KBM-7 (cell line): ENCODE results near the gene CSGALNACT2.

Experiments
- DNase-seq: peaks from one replicate; pipeline ENCODE4 v3.0.0-alpha.2; 2015
- in situ Hi-C: fragments of 300-500 bp; cut with MboI; formaldehyde crosslinking; loops from 2 replicates; pipeline ENCODE4 v1.14.3; 2020; ENCODE audit warnings: low sequenced_read_pairs, low pct_unique_long_range_greater_than_20kb, mixed read lengths

The CSGALNACT2 gene

GRCh38 chr10:43206391-43207235, 68.4 kb downstream of the CSGALNACT2 start:
- no peak for DNase-seq
- in situ Hi-C loops, result no loop called here

GRCh38 chr10:43208147-43209073, 70.2 kb downstream of the CSGALNACT2 start:
- in situ Hi-C loops, result no loop called here
- DNase-seq, result no peak

- DNase-seq, result no peak
- in situ Hi-C loops, result no loop called here
Observed at GRCh38 chr10:43209074-43209455, 70.8 kb downstream of the CSGALNACT2 start.

GRCh38 chr10:43209651-43210141, 71.5 kb downstream of the CSGALNACT2 start:
- in situ Hi-C loops, result no loop called here

GRCh38 chr10:43210556-43210955, 72.3 kb downstream of the CSGALNACT2 start:
- no peak for DNase-seq
- in situ Hi-C loops, result no loop called here

More at GRCh38 chr10:43209651-43210141, 71.5 kb downstream of the CSGALNACT2 start:
- no peak for DNase-seq

GRCh38 chr10:43211030-43211429, 72.8 kb downstream of the CSGALNACT2 start:
- in situ Hi-C loops, result no loop called here
- DNase-seq, result no peak

GRCh38 chr10:43211431-43212042, 73.3 kb downstream of the CSGALNACT2 start:
- in situ Hi-C loops, result no loop called here
- DNase-seq, result no peak

GRCh38 chr10:43212043-43212721, 73.9 kb downstream of the CSGALNACT2 start:
- in situ Hi-C loops, result no loop called here
- DNase-seq, result no peak

- no peak for DNase-seq
- in situ Hi-C loops, result no loop called here
Observed at GRCh38 chr10:43214071-43214955, 76.1 kb downstream of the CSGALNACT2 start.

GRCh38 chr10:43214956-43215561, 76.8 kb downstream of the CSGALNACT2 start:
- in situ Hi-C loops, result no loop called here
- no peak for DNase-seq

- in situ Hi-C loops, result no loop called here
- no peak for DNase-seq
Observed at GRCh38 chr10:43215758-43216455, 77.7 kb downstream of the CSGALNACT2 start.

- DNase-seq, result no peak
- in situ Hi-C loops, result no loop called here
Observed at GRCh38 chr10:43216931-43217562, 78.8 kb downstream of the CSGALNACT2 start.

- in situ Hi-C loops, result no loop called here
Observed at GRCh38 chr10:43217563-43218205, 79.4 kb downstream of the CSGALNACT2 start.

GRCh38 chr10:43218206-43218950, 80.1 kb downstream of the CSGALNACT2 start:
- no peak for DNase-seq
- in situ Hi-C loops, result no loop called here

More at GRCh38 chr10:43217563-43218205, 79.4 kb downstream of the CSGALNACT2 start:
- no peak for DNase-seq
